HUES48 (cell line): ENCODE results near the gene EVI5L.
A peak's percentile ranks its signal among the peaks of the same experiment; 100 is the strongest.
"Not testable (repeated sequence)": the region's sequence is repeated elsewhere in the genome, so short reads cannot be mapped to it uniquely, and the experiment has no call there.

Experiments used
- H3K27ac ChIP-seq: one replicate; pipeline ENCODE4 v1.7.0; 2013; ENCODE audit warnings: low read depth, low read length, inconsistent platforms
- H3K27me3 ChIP-seq: 2 replicates; pipeline ENCODE4 v1.6.1; 2013; ENCODE audit warnings: mild to moderate bottlenecking, low read length; ENCODE audit not compliant: control insufficient read depth, insufficient read depth
- H3K36me3 ChIP-seq: 2 replicates; pipeline ENCODE4 v1.6.1; 2013; ENCODE audit warnings: low read length; ENCODE audit not compliant: control insufficient read depth, insufficient read depth
- H3K4me1 ChIP-seq: 2 replicates; pipeline ENCODE4 v1.6.1; 2013; ENCODE audit warnings: mild to moderate bottlenecking, low read length; ENCODE audit not compliant: control insufficient read depth, insufficient read depth
- H3K4me3 ChIP-seq: 2 replicates; pipeline ENCODE4 v1.5.1; 2013; ENCODE audit warnings: mild to moderate bottlenecking, low read depth, low read length
- H3K9ac ChIP-seq: 2 replicates; pipeline ENCODE4 v1.6.1; 2013; ENCODE audit warnings: mild to moderate bottlenecking, low read depth, low read length, moderate library complexity
- H3K9me3 ChIP-seq: 2 replicates; pipeline ENCODE4 v1.6.1; 2013; ENCODE audit warnings: low read length; ENCODE audit not compliant: control insufficient read depth, insufficient read depth

Gene EVI5L

DNA sequence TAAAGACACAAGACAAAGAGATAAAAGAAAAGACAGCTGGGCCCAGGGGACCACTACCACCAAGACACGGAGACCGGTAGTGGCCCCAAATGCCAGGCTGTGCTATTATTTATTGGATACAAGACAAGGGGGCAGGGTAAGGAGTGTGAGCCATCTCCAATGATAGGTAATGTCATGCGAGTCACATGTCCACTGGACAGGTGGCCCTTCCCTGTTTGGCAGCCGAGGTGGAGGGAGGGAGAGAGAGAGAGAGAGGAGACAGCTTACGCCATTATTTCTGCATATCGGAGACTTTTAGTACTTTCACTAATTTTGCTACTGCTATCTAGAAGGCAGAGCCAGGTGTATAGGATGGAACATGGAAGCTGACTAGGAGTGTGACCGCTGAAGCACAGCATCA lies 37.3 kb upstream of the EVI5L start:
- H3K36me3 ChIP-seq, H3K4me3 ChIP-seq, H3K4me1 ChIP-seq, H3K9ac ChIP-seq, H3K27ac ChIP-seq, H3K9me3 ChIP-seq: not testable (repeated sequence)
- H3K27me3 ChIP-seq: peaks cover 22% of the 10 kb centered on the region

DNA sequence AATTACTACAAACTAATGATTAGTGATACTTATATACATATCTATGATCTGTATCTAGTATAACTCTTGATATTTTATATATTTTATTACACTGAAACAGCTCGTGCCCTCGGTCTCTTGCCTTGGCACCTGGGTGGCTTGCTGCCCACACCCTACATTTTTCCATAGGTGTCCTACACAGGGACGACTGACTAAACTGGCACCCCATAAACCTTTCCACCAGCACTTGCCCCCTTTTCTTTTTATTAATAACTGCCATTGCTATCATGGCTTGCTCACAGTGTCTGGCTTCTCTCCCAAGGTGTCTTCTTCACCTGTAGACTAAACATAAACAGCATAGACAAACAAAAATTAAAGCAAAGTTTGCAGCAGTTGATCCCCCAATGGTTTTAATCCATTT lies 36.5 kb upstream of the EVI5L start:
- Histone ChIP-seq H3K9ac (no peak overlapping the region), H3K36me3 (no peaks in the 10 kb centered on the region), H3K4me3 (no peak overlapping the region), H3K27me3 (peaks cover 14% of the 10 kb centered on the region), H3K27ac (no peak overlapping the region), H3K9me3 (0 out of 2 replicates have a peak, but pooled peaks cover 3% of the 10 kb centered on the region), H3K4me1 (peaks cover 8% of the 10 kb centered on the region)

GRCh38 chr19:7795555-7796161 lies 34.4 kb upstream of the EVI5L start:
- Histone ChIP-seq H3K27ac (no peak overlapping the region), H3K27me3 (peaks cover 4% of the 10 kb centered on the region; the same call in 1 of the 2 replicates), H3K4me3 (no peak overlapping the region), H3K36me3 (no peaks in the 10 kb centered on the region), H3K9ac (no peak overlapping the region), H3K4me1 (peaks cover 15% of the 10 kb centered on the region), H3K9me3 (0 out of 2 replicates have a peak, but pooled peaks cover 3% of the 10 kb centered on the region)

GRCh38 chr19:7799640-7800355 lies 30.2 kb upstream of the EVI5L start:
- Histone ChIP-seq H3K4me1 (peaks cover 15% of the 10 kb centered on the region), H3K9me3 (peaks cover 6% of the 10 kb centered on the region), H3K9ac (peak overlapping the region; percentile 27; the same call in 1 of the 2 replicates), H3K27ac (peak overlapping the region; percentile 5), H3K4me3 (peak overlapping the region; percentile 57), H3K27me3 (peaks cover 4% of the 10 kb centered on the region; the same call in 1 of the 2 replicates), H3K36me3 (no peaks in the 10 kb centered on the region)

- Histone ChIP-seq H3K27me3 (peaks cover 4% of the 10 kb centered on the region; the same call in 1 of the 2 replicates), H3K9me3 (peaks cover 6% of the 10 kb centered on the region), H3K36me3 (no peaks in the 10 kb centered on the region), H3K9ac (no peak overlapping the region), H3K27ac (no peak overlapping the region), H3K4me1 (peaks cover 15% of the 10 kb centered on the region), H3K4me3 (no peak overlapping the region)
These were observed 28.9 kb upstream of the EVI5L start for GRCh38 chr19:7801020-7801570.

DNA sequence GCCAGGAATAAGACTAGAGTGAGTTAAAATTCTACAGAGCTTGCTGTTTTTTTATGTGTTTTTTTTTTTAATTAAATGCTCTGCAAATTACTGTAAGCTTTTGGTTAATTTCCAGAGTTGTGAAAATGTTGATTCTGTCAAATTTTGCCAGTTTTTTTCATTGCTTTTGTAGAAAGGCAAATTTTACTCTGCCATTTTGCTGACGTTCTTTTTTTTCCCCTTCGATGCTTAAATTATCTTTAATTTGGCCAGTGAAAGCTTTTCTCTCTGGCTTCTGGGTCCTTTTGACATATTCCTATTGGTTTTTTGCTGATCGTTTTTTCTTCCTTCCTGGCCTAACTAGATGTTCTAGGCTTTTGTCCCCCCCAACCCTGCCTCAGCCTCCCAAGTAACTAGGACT lies 23.8 kb upstream of the EVI5L start:
- H3K4me1 ChIP-seq: no peaks in the 10 kb centered on the region; the same call in 1 of the 2 replicates
- H3K4me3 ChIP-seq: no peak overlapping the region
- no peaks in the 10 kb centered on the region for H3K27me3 ChIP-seq
- H3K27ac ChIP-seq: no peak overlapping the region
- H3K36me3 ChIP-seq: no peaks in the 10 kb centered on the region
- no peak overlapping the region for H3K9ac ChIP-seq
- H3K9me3 ChIP-seq: peaks cover 2% of the 10 kb centered on the region

- H3K9me3 ChIP-seq: no peaks in the 10 kb centered on the region
- no peak overlapping the region for H3K4me3 ChIP-seq
- H3K4me1 ChIP-seq: no peaks in the 10 kb centered on the region; the same call in 1 of the 2 replicates
- H3K36me3 ChIP-seq: no peaks in the 10 kb centered on the region
- no peak overlapping the region for H3K27ac ChIP-seq
- H3K9ac ChIP-seq: no peak overlapping the region
- no peaks in the 10 kb centered on the region for H3K27me3 ChIP-seq
These were observed 23.1 kb upstream of the EVI5L start for GRCh38 chr19:7806876-7807275.

- Histone ChIP-seq H3K27me3 (no peaks in the 10 kb centered on the region), H3K9ac (no peak overlapping the region), H3K36me3 (no peaks in the 10 kb centered on the region), H3K27ac (no peak overlapping the region), H3K9me3 (no peaks in the 10 kb centered on the region), H3K4me1 (no peaks in the 10 kb centered on the region; the same call in 1 of the 2 replicates), H3K4me3 (no peak overlapping the region)
These were observed 21.9 kb upstream of the EVI5L start for GRCh38 chr19:7808108-7808507.

DNA sequence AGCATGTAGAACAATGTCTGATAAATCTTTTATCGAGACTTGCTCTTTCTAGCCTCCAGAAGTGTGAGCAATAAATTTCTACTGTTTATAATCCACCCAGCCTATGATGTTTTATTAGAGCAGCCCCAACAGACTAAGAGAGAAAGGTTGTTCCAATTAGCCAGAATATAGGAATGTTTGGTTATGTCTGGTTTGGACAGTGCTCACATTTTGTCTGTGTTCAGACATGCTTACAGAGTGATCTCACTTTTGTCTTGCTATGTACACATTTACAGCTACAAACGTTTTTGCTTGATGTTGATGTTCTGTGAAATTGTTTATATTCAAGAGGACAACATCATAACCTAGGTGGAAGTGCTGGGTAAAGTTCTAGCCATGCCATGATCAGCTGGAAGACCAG lies 18.0 kb upstream of the EVI5L start:
- H3K4me1 ChIP-seq: no peaks in the 10 kb centered on the region; the same call in 1 of the 2 replicates
- H3K27ac ChIP-seq: no peak overlapping the region
- H3K36me3 ChIP-seq: no peaks in the 10 kb centered on the region
- H3K9me3 ChIP-seq: no peaks in the 10 kb centered on the region
- H3K4me3 ChIP-seq: no peak overlapping the region
- H3K9ac ChIP-seq: no peak overlapping the region
- H3K27me3 ChIP-seq: no peaks in the 10 kb centered on the region

- Histone ChIP-seq H3K4me3 (no peak overlapping the region), H3K4me1 (no peaks in the 10 kb centered on the region), H3K27me3 (no peaks in the 10 kb centered on the region), H3K36me3 (no peaks in the 10 kb centered on the region), H3K9ac (no peak overlapping the region), H3K9me3 (no peaks in the 10 kb centered on the region), H3K27ac (no peak overlapping the region)
These were observed 14.7 kb upstream of the EVI5L start for GRCh38 chr19:7815325-7815724.

DNA sequence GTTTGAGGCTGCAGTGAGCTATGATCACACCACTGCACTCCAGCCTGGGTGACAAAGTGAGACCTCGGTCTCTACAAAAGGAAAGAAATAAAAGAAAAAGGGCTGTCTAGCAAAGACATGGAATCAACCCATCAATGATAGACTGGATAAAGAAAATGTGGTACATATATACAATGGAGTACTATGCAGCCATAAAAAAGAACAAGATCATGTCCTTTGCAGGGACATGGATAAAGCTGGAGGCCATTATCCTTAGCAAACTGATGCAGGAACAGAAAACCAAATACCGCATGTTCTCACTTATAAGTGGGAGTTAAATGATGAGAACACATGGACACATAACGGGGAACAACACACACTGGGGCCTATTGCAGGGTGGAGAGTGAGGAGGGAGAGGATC lies 14.0 kb upstream of the EVI5L start:
- not testable (repeated sequence) for H3K27ac ChIP-seq, H3K27me3 ChIP-seq, H3K4me3 ChIP-seq, H3K36me3 ChIP-seq, H3K9ac ChIP-seq, H3K9me3 ChIP-seq, H3K4me1 ChIP-seq
